H9 (cell line): Measurements from ENCODE around the gene TIAM2. TPM values are rescaled to one million over a fixed set of nuclear protein-coding genes. Genes with fewer than 3 reads are reported as not detected.

Source experiments
- DNase-seq: peaks from one replicate; pipeline ENCODE4 v3.0.0-alpha.2; 2017
- H2AFZ ChIP-seq: one replicate; pipeline ENCODE4 v1.6.1; 2013; ENCODE audit warnings: mild to moderate bottlenecking, low read length, control low read depth, moderate library complexity
- H2AK5ac ChIP-seq: 2 replicates; pipeline ENCODE4 v1.6.1; 2013; ENCODE audit warnings: low read length, control low read depth, mixed read lengths; ENCODE audit not compliant: insufficient read length
- H2BK120ac ChIP-seq: one replicate; pipeline ENCODE4 v1.6.1; 2013; ENCODE audit warnings: low read depth, mild to moderate bottlenecking, low read length, control low read depth, inconsistent platforms; ENCODE audit not compliant: poor library complexity, severe bottlenecking
- H2BK12ac ChIP-seq: 2 replicates; pipeline ENCODE4 v1.6.1; 2013; ENCODE audit warnings: low read length, control low read depth, mixed read lengths, low read depth; ENCODE audit not compliant: insufficient read length
- H2BK15ac ChIP-seq: 2 replicates; pipeline ENCODE4 v1.6.1; 2013; ENCODE audit warnings: low read depth, low read length, control low read depth
- H2BK20ac ChIP-seq: one replicate; pipeline ENCODE4 v1.6.1; 2013; ENCODE audit warnings: low read depth, mild to moderate bottlenecking, low read length, control low read depth, inconsistent platforms; ENCODE audit not compliant: poor library complexity, severe bottlenecking
- H2BK5ac ChIP-seq: 2 replicates; pipeline ENCODE4 v1.6.1; 2013; ENCODE audit warnings: low read length, control low read depth, mixed read lengths; ENCODE audit not compliant: insufficient read length
- H3K14ac ChIP-seq: 2 replicates; pipeline ENCODE4 v1.6.1; 2013; ENCODE audit warnings: low read length, control low read depth; ENCODE audit not compliant: insufficient read depth
- H3K18ac ChIP-seq: 2 replicates; pipeline ENCODE4 v1.6.1; 2013; ENCODE audit warnings: low read depth, mild to moderate bottlenecking, mixed read lengths, low read length, control low read depth; ENCODE audit not compliant: insufficient read length
- H3K23ac ChIP-seq: 2 replicates; pipeline ENCODE4 v1.6.1; 2013; ENCODE audit warnings: low read length, control low read depth, mixed read lengths, low read depth; ENCODE audit not compliant: insufficient read length
- H3K23me2 ChIP-seq: 2 replicates; pipeline ENCODE4 v1.6.1; 2013; ENCODE audit warnings: low read depth, mild to moderate bottlenecking, mixed read lengths, low read length, control low read depth; ENCODE audit not compliant: insufficient read length, poor library complexity, severe bottlenecking
- H3K27ac ChIP-seq: 2 replicates; pipeline ENCODE4 v1.5.1; 2013; ENCODE audit warnings: low read length, control low read depth, mixed read lengths, low read depth; ENCODE audit not compliant: insufficient read length
- H3K27me3 ChIP-seq: 2 replicates; pipeline ENCODE4 v1.6.1; 2013; ENCODE audit warnings: low read length, control low read depth, inconsistent platforms; ENCODE audit not compliant: insufficient read depth
- H3K4ac ChIP-seq: 2 replicates; pipeline ENCODE4 v1.6.1; 2013; ENCODE audit warnings: low read depth, mild to moderate bottlenecking, control low read depth, inconsistent platforms, low read length, moderate library complexity
- H3K4me1 ChIP-seq: 2 replicates; pipeline ENCODE4 v1.6.1; 2013; ENCODE audit warnings: low read length, control low read depth, inconsistent platforms; ENCODE audit not compliant: insufficient read depth
- H3K4me2 ChIP-seq: 2 replicates; pipeline ENCODE4 v1.6.1; 2013; ENCODE audit warnings: low read length, control low read depth, mixed read lengths; ENCODE audit not compliant: insufficient read length, insufficient read depth
- H3K56ac ChIP-seq: 2 replicates; pipeline ENCODE4 v1.6.1; 2013; ENCODE audit warnings: low read depth, mild to moderate bottlenecking, mixed read lengths, low read length, control low read depth; ENCODE audit not compliant: insufficient read length
- H3K79me1 ChIP-seq: 2 replicates; pipeline ENCODE4 v1.6.1; 2013; ENCODE audit warnings: low read depth, mild to moderate bottlenecking, moderate library complexity, low read length, control low read depth, inconsistent platforms; ENCODE audit not compliant: insufficient read depth, poor library complexity, severe bottlenecking
- H3K79me2 ChIP-seq: 2 replicates; pipeline ENCODE4 v1.6.1; 2013; ENCODE audit warnings: low read length, control low read depth, inconsistent platforms; ENCODE audit not compliant: insufficient read depth
- H3K9ac ChIP-seq: 2 replicates; pipeline ENCODE4 v1.6.1; 2013; ENCODE audit warnings: low read length, control low read depth, mixed read lengths; ENCODE audit not compliant: insufficient read length; ENCODE audit errors: extremely low read depth
- H3K9me3 ChIP-seq: one replicate; pipeline ENCODE4 v1.6.1; 2013; ENCODE audit warnings: low read depth, low read length, inconsistent platforms; ENCODE audit not compliant: control insufficient read depth
- H3T11ph ChIP-seq: one replicate; pipeline ENCODE4 v1.6.1; 2013; ENCODE audit warnings: mild to moderate bottlenecking, low read length, control low read depth, inconsistent platforms
- H4K20me1 ChIP-seq: one replicate; pipeline ENCODE4 v1.6.1; 2013; ENCODE audit not compliant: control insufficient read depth, insufficient read length, insufficient read depth
- H4K5ac ChIP-seq: 2 replicates; pipeline ENCODE4 v1.6.1; 2013; ENCODE audit warnings: low read depth, mild to moderate bottlenecking, mixed read lengths, low read length, control low read depth; ENCODE audit not compliant: insufficient read length
- H4K8ac ChIP-seq: replicated peaks from 2 replicates; pipeline ENCODE4 v1.6.1; 2013; ENCODE audit warnings: low read length, control low read depth, mixed read lengths, low read depth; ENCODE audit not compliant: insufficient read length
- H4K91ac ChIP-seq: 2 replicates; pipeline ENCODE4 v1.6.1; 2013; ENCODE audit warnings: low read depth, mild to moderate bottlenecking, moderate library complexity, mixed read lengths, low read length, control low read depth; ENCODE audit not compliant: insufficient read length
- H3K27ac Mint-ChIP-seq, 3 experiments: 2 replicates in 2 of 3; 3 replicates in 1 of 3; pipeline ENCODE4 v1.8.0; 2020 to 2021; ENCODE audit warnings: mixed read lengths in 3 of 3, mild to moderate bottlenecking in 1 of 3, moderate library complexity in 1 of 3
- H3K27me3 Mint-ChIP-seq: 2 replicates; pipeline ENCODE4 v1.8.0; 2021; ENCODE audit warnings: low read depth, mild to moderate bottlenecking, moderate library complexity, mixed read lengths
- H3K36me3 Mint-ChIP-seq, 3 experiments: 2 replicates in 2 of 3; 3 replicates in 1 of 3; pipeline ENCODE4 v1.8.0; 2020 to 2021; ENCODE audit warnings: low read depth in 3 of 3, mixed read lengths in 3 of 3; ENCODE audit not compliant: insufficient read depth in 1 of 3
- H3K4me1 Mint-ChIP-seq, 2 experiments: 2 replicates each; pipeline ENCODE4 v1.8.0; 2020; ENCODE audit warnings: mixed read lengths in 2 of 2
- H3K4me3 Mint-ChIP-seq, 2 experiments: 2 replicates in 1 of 2; 3 replicates in 1 of 2; pipeline ENCODE4 v1.8.0; 2020 to 2021; ENCODE audit warnings: mild to moderate bottlenecking in 2 of 2, mixed read lengths in 2 of 2, moderate library complexity in 1 of 2
- H3K9me3 Mint-ChIP-seq, 2 experiments: 2 replicates in 1 of 2; 3 replicates in 1 of 2; pipeline ENCODE4 v1.8.0; 2020; ENCODE audit warnings: mild to moderate bottlenecking in 2 of 2, mixed read lengths in 2 of 2, moderate library complexity in 1 of 2
- WGBS: extraction: QIAGEN DNeasy Blood & Tissue Kit; methylation state at CpG from one replicate; pipeline ENCODE4 v1.1.7; 2013; ENCODE audit warnings: missing lambda C conversion rate, low lambda C conversion rate, mixed read lengths; ENCODE audit not compliant: insufficient read length; ENCODE audit errors: extremely low coverage; 5-methylcytosine and 5-hydroxymethylcytosine counted together
- total RNA-seq: library from RNA; stranded (reverse); gene quantifications from 2 replicates; pipeline ENCODE4 v1.2.1, GENCODE V29; 2021
- TF ChIP-seq, protein P1 (sequence below): fragments of 200-600 bp; sonication (generic); conservative IDR thresholded peaks from 3 replicates; pipeline ENCODE4 v1.8.0; 2021; ENCODE audit warnings: antibody characterized with exemption, mild to moderate bottlenecking

TIAM2 gene
- total RNA-seq, 1 experiment from 2014 or later, result 6.3 TPM

DNA sequence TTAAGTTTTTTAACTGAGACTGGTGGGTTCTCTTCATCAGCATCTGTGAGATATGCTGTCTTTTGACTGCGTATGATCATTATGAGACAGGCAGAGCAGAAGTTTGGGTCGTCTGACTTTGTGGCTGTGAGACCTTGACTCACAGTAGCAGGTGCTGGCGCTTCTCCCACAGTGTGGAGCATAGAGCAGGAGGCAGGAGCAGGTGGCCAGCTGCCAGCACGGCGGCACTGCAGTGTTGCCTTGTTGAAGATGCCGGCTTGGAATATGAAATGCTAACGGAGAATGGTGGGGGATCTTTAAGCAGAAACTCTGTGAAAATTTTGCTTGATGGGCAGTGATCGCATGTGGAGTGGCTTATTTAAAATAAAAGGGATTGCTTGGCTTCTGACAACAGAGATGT lies 105.0 kb downstream of the TIAM2 start:
- H3K9me3 Mint-ChIP-seq, result peaks cover 6% of the 10 kb centered on the region in 2 experiments
- no peaks in the 10 kb centered on the region for H3K27me3 Mint-ChIP-seq
- Histone ChIP-seq H4K8ac (no peak overlapping the region), H3K4ac (no peak overlapping the region), H3K4me2 (no peak overlapping the region), H2BK15ac (no peak overlapping the region), H2BK20ac (no peak overlapping the region), H2AFZ (no peak overlapping the region), H3K23me2 (no peaks in the 10 kb centered on the region), H4K91ac (no peak overlapping the region), H3K27me3 (no peaks in the 10 kb centered on the region), H3K18ac (no peak overlapping the region), H2BK120ac (no peak overlapping the region), H3K56ac (no peak overlapping the region), H3K9me3 (no peaks in the 10 kb centered on the region), H2BK5ac (no peak overlapping the region), H3K79me1 (peaks cover 2% of the 10 kb centered on the region), H2AK5ac (no peak overlapping the region), H2BK12ac (no peak overlapping the region), H3K4me1 (no peaks in the 10 kb centered on the region), H4K20me1 (no peaks in the 10 kb centered on the region), H3K9ac (no peak overlapping the region), H3T11ph (no peak overlapping the region), H3K23ac (no peak overlapping the region), H3K14ac (no peak overlapping the region), H4K5ac (no peak overlapping the region), H3K79me2 (no peaks in the 10 kb centered on the region), H3K27ac (no peak overlapping the region)
- whole genome bisulfite sequencing, result no CpG with 5 or more reads among the region's 8 CpGs
- no peak for DNase-seq
- peak overlapping the region in 2 of 3 experiments; percentile 20 to 72; a peak in 4 of 7 replicates for H3K27ac Mint-ChIP-seq
- TF ChIP-seq, protein P1, sequence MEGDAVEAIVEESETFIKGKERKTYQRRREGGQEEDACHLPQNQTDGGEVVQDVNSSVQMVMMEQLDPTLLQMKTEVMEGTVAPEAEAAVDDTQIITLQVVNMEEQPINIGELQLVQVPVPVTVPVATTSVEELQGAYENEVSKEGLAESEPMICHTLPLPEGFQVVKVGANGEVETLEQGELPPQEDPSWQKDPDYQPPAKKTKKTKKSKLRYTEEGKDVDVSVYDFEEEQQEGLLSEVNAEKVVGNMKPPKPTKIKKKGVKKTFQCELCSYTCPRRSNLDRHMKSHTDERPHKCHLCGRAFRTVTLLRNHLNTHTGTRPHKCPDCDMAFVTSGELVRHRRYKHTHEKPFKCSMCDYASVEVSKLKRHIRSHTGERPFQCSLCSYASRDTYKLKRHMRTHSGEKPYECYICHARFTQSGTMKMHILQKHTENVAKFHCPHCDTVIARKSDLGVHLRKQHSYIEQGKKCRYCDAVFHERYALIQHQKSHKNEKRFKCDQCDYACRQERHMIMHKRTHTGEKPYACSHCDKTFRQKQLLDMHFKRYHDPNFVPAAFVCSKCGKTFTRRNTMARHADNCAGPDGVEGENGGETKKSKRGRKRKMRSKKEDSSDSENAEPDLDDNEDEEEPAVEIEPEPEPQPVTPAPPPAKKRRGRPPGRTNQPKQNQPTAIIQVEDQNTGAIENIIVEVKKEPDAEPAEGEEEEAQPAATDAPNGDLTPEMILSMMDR, result no peak
- peaks cover 5 to 15% (median 8%) of the 10 kb centered on the region in 3 experiments; a peak in 5 of 7 replicates for H3K36me3 Mint-ChIP-seq
- peaks cover 6 to 10% of the 10 kb centered on the region in 2 experiments for H3K4me1 Mint-ChIP-seq
- H3K4me3 Mint-ChIP-seq, result no peak overlapping the region
